ENCODE results near the gene SMO. TPM values are rescaled to one million over a fixed set of nuclear protein-coding genes. Genes with fewer than 3 reads are reported as not detected.

The SMO gene
- total RNA-seq, 1 donor from 2014 or later: 4.6 TPM

GRCh38 chr7:129147731-129148130, 40.7 kb upstream of the SMO start:
- DNase-seq: no peak
- no peak overlapping the region for H3K4me3 ChIP-seq
- H3K36me3 ChIP-seq: no peaks in the 10 kb centered on the region
- TF ChIP-seq CTCF (IDR thresholded peaks at IDR 0.05; ENCODE audit: borderline replicate concordance): no peak
- H3K27ac ChIP-seq (replicated peaks): no peak overlapping the region
- H3K9me3 ChIP-seq (replicated peaks): no peaks in the 10 kb centered on the region
- H3K4me1 ChIP-seq: peaks cover 38% of the 10 kb centered on the region
- intact Hi-C loops (cut with micrococcal nuclease): no loop called here
- H3K27me3 ChIP-seq (ENCODE audit: low read depth): peaks cover 22% of the 10 kb centered on the region

DNA sequence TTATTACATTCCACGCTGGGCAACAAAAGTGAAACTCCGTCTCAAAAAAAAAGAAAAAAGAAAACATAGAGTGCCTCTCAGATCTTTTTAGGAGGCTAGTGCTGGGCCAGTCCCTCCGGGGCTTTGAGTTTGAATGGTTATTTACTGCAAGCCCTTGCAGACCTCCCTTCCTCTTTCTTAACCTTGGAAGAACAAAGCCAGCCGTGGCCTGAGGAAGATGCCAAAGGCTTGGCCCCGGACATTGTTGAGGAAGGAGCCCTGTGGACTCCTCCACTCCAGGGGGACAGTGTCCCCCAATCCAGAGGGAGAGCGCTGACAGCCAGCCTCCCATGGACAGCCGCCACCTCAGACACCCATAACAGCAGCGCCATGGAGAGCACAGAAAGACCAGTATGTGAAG, 38.9 kb upstream of the SMO start:
- H3K9me3 ChIP-seq (replicated peaks): no peaks in the 10 kb centered on the region
- peaks cover 31% of the 10 kb centered on the region for H3K4me1 ChIP-seq
- TF ChIP-seq CTCF (IDR thresholded peaks at IDR 0.05; ENCODE audit: borderline replicate concordance): no peak
- H3K4me3 ChIP-seq: no peak overlapping the region
- peak overlapping the region; percentile 14 for H3K27ac ChIP-seq (replicated peaks)
- no peak for DNase-seq
- H3K36me3 ChIP-seq: no peaks in the 10 kb centered on the region
- H3K27me3 ChIP-seq (ENCODE audit: low read depth): peaks cover 8% of the 10 kb centered on the region
- intact Hi-C loops (cut with micrococcal nuclease): no loop called here

- Histone ChIP-seq H3K27me3 (ENCODE audit: low read depth) (peaks cover 2% of the 10 kb centered on the region), H3K4me1 (peaks cover 26% of the 10 kb centered on the region), H3K4me3 (no peak overlapping the region), H3K27ac (replicated peaks) (peak overlapping the region; percentile 14), H3K9me3 (replicated peaks) (no peaks in the 10 kb centered on the region), H3K36me3 (no peaks in the 10 kb centered on the region)
- peak; percentile 41 for DNase-seq
- intact Hi-C loops (cut with micrococcal nuclease): no loop called here
- no peak for TF ChIP-seq CTCF (IDR thresholded peaks at IDR 0.05; ENCODE audit: borderline replicate concordance)
Observed at GRCh38 chr7:129150199-129150996, 38.0 kb upstream of the SMO start.

DNA sequence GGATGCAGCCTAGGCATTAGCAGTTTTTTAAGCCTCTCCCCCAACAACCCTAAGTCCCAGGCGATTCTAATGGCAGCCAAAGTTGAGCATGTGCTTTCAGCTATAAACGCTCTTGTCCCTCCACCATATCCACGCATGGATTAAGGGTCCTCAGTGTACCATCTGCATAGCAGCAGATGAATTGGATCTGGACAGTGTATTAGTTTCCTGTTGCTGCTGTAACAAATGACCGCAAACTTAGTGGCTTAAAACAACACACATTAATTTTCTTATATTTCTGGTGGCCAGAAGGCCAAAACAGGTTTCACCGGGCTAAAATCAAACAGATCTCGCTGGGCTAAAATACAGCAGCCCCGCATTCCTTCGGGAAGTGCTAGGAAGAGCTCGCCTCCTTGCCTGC, 30.8 kb upstream of the SMO start:
- intact Hi-C loops (cut with micrococcal nuclease): no loop called here
- Histone ChIP-seq H3K27me3 (ENCODE audit: low read depth) (no peaks in the 10 kb centered on the region), H3K36me3 (no peaks in the 10 kb centered on the region)

GRCh38 chr7:129159539-129159938, 28.9 kb upstream of the SMO start:
- Histone ChIP-seq H3K4me3 (no peak overlapping the region), H3K27ac (replicated peaks) (no peak overlapping the region), H3K9me3 (replicated peaks) (no peaks in the 10 kb centered on the region), H3K27me3 (ENCODE audit: low read depth) (no peaks in the 10 kb centered on the region), H3K4me1 (peaks cover 13% of the 10 kb centered on the region), H3K36me3 (no peaks in the 10 kb centered on the region)
- intact Hi-C loops (cut with micrococcal nuclease): no loop called here
- no peak for TF ChIP-seq CTCF (IDR thresholded peaks at IDR 0.05; ENCODE audit: borderline replicate concordance)
- DNase-seq: peak; percentile 45

More for the DNA sequence above, 30.8 kb upstream of the SMO start:
- Histone ChIP-seq H3K27ac (replicated peaks) (no peak overlapping the region), H3K4me1 (peaks cover 13% of the 10 kb centered on the region), H3K9me3 (replicated peaks) (no peaks in the 10 kb centered on the region), H3K4me3 (no peak overlapping the region)
- TF ChIP-seq CTCF (IDR thresholded peaks at IDR 0.05; ENCODE audit: borderline replicate concordance): no peak
- DNase-seq: no peak

All from left ventricle myocardium inferior (tissue), 1 donor.